Left ventricle myocardium inferior (tissue), 1 donor: ENCODE results near the gene LRP1B. TPM values are rescaled to one million over a fixed set of nuclear protein-coding genes. Genes with fewer than 3 reads are reported as not detected.

ENCODE experiments used
- DNase-seq: peaks from one replicate; pipeline ENCODE4 v3.0.0-alpha.2; 2020
- H3K27ac ChIP-seq: fragments of 200-600 bp; replicated peaks from 2 replicates; pipeline ENCODE4 v1.8.0; 2021
- H3K27me3 ChIP-seq: fragments of 200-600 bp; 2 replicates; pipeline ENCODE4 v1.8.0; 2021; ENCODE audit warnings: low read depth
- H3K36me3 ChIP-seq: fragments of 200-600 bp; 2 replicates; pipeline ENCODE4 v1.8.0; 2021
- H3K4me1 ChIP-seq: fragments of 200-600 bp; 2 replicates; pipeline ENCODE4 v1.8.0; 2021
- H3K4me3 ChIP-seq: fragments of 200-600 bp; 2 replicates; pipeline ENCODE4 v1.8.0; 2021; ENCODE audit warnings: mild to moderate bottlenecking, moderate library complexity
- H3K9me3 ChIP-seq: fragments of 200-600 bp; replicated peaks from 2 replicates; pipeline ENCODE4 v1.8.0; 2021
- CTCF ChIP-seq: fragments of 200-600 bp; IDR thresholded peaks from 2 replicates; pipeline ENCODE4 v1.8.0; 2021; ENCODE audit warnings: antibody characterized with exemption, mild to moderate bottlenecking, borderline replicate concordance
- intact Hi-C: fragments of 100-400 bp; cut with micrococcal nuclease; formaldehyde crosslinking; loops from one replicate; pipeline ENCODE4 v1.11.0; 2022
- total RNA-seq: library from RNA; stranded (reverse); fragmentation: NEBNext Ultra II Directional; extraction: Animal tissue kit (Norgen Biotek cat#: 25700); gene quantifications from one replicate; pipeline ENCODE4 v1.2.1, GENCODE V29; 2021
- donor health status: DM: no; HTN: yes; CAD: no; lungs with severe emphysema.

Gene LRP1B
- total RNA-seq, 1 donor from 2014 or later = 0.08 TPM

GRCh38 chr2:141778315-141778835 is 352.4 kb downstream of the LRP1B start:
- TF ChIP-seq CTCF = no peak
- intact Hi-C loops = no loop called here

GRCh38 chr2:141770530-141770929 is 360.3 kb downstream of the LRP1B start:
- intact Hi-C loops = no loop called here
- no peaks in the 10 kb centered on the region for H3K27me3 ChIP-seq
- no peak overlapping the region for H3K27ac ChIP-seq
- no peak for TF ChIP-seq CTCF
- H3K36me3 ChIP-seq = no peaks in the 10 kb centered on the region
- H3K4me3 ChIP-seq = no peak overlapping the region
- no peaks in the 10 kb centered on the region for H3K4me1 ChIP-seq
- DNase-seq = no peak
- no peaks in the 10 kb centered on the region for H3K9me3 ChIP-seq

More at GRCh38 chr2:141778315-141778835, 352.4 kb downstream of the LRP1B start:
- Histone ChIP-seq H3K27me3 (peaks cover 13% of the 10 kb centered on the region), H3K36me3 (no peaks in the 10 kb centered on the region), H3K4me3 (no peak overlapping the region), H3K27ac (no peak overlapping the region), H3K9me3 (no peaks in the 10 kb centered on the region), H3K4me1 (no peaks in the 10 kb centered on the region)
- DNase-seq = no peak

- intact Hi-C loops = no loop called here
- no peaks in the 10 kb centered on the region for H3K4me1 ChIP-seq
- no peak for DNase-seq
These were observed 363.1 kb downstream of the LRP1B start for GRCh38 chr2:141767691-141768090.

GRCh38 chr2:141767051-141767450 is 363.8 kb downstream of the LRP1B start:
- intact Hi-C loops = no loop called here
- Histone ChIP-seq H3K27me3 (no peaks in the 10 kb centered on the region), H3K36me3 (no peaks in the 10 kb centered on the region), H3K4me1 (no peaks in the 10 kb centered on the region), H3K4me3 (no peak overlapping the region), H3K9me3 (no peaks in the 10 kb centered on the region), H3K27ac (no peak overlapping the region)
- no peak for DNase-seq
- no peak for TF ChIP-seq CTCF

More at GRCh38 chr2:141767691-141768090, 363.1 kb downstream of the LRP1B start:
- H3K4me3 ChIP-seq = no peak overlapping the region
- H3K27me3 ChIP-seq = no peaks in the 10 kb centered on the region
- no peak for TF ChIP-seq CTCF
- H3K27ac ChIP-seq = no peak overlapping the region
- no peaks in the 10 kb centered on the region for H3K9me3 ChIP-seq
- H3K36me3 ChIP-seq = no peaks in the 10 kb centered on the region

- TF ChIP-seq CTCF = no peak
- Histone ChIP-seq H3K27ac (no peak overlapping the region), H3K9me3 (no peaks in the 10 kb centered on the region), H3K27me3 (no peaks in the 10 kb centered on the region), H3K36me3 (no peaks in the 10 kb centered on the region), H3K4me3 (no peak overlapping the region), H3K4me1 (no peaks in the 10 kb centered on the region)
- intact Hi-C loops = no loop called here
- no peak for DNase-seq
These were observed 364.6 kb downstream of the LRP1B start for GRCh38 chr2:141766225-141766624.
